Measurements from ENCODE around the gene GUCD1. TPM values are rescaled to one million over a fixed set of nuclear protein-coding genes. Genes with fewer than 3 reads are reported as not detected.

GUCD1 gene
- total RNA-seq, 1 experiment from 2014 or later, result 48.7 TPM

DNA sequence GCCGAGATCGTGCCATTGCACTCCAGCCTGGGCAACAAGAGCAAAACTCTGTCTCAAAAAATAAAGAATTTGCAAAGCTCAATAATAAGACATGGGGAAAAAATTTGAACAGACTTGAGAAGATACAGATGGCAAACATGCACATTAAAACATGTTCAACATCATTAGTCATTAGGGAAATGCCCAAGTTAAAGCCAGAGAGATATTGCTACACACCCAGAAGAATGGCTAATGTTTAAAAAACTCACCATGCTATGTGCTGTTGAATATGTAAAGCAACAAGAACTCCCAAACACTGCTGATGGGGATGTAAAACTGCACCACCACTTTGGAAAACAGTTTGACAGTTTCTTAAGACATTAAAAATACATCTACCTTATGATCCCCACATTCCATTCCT, 25.3 kb upstream of the GUCD1 start:
- no peak for ATAC-seq
- no peaks in the 10 kb centered on the region for H3K9me3 ChIP-seq (ENCODE audit: control insufficient read depth in 1 of 2, insufficient read depth in 1 of 2, low read depth in 1 of 2, low read length in 2 of 2)
- H3K27ac ChIP-seq (ENCODE audit: low read depth, low read length), result no peak overlapping the region
- no peaks in the 10 kb centered on the region for H3K27me3 ChIP-seq (ENCODE audit: insufficient read depth, low read length)
- H3K36me3 ChIP-seq (ENCODE audit: control insufficient read depth in 1 of 2, insufficient read depth in 2 of 2, low read length in 2 of 2), result peaks cover 4 to 7% of the 10 kb centered on the region in 2 experiments; a peak in 2 of 4 replicates
- RAD21 ChIA-PET (ENCODE audit: low non-redundant PET in 1 of 2, low total read pairs in 2 of 2, uncharacterized antibody in 2 of 2, unreplicated experiment in 2 of 2), result no interaction called here
- no peak overlapping the region for H3K4me2 ChIP-seq (ENCODE audit: low read length)
- no peak overlapping the region for H3K9ac ChIP-seq (ENCODE audit: low read length)
- no peak for DNase-seq (ENCODE audit: low read depth, low spot score)
- no peak overlapping the region for H3K4me3 ChIP-seq (replicated peaks in 1 of 2; ENCODE audit: low read depth in 1 of 2, low read length in 2 of 2)
- TF ChIP-seq SRF (IDR thresholded peaks at IDR 0.05; ENCODE audit: low read depth) (no peak), YY1 (IDR thresholded peaks at IDR 0.05; ENCODE audit: extremely low read depth, insufficient replicate concordance, low read depth, low read length) (no peak), EZH2 (IDR thresholded peaks at IDR 0.05) (no peak), EGR1 (IDR thresholded peaks at IDR 0.05; ENCODE audit: low read depth) (no peak), ELF1 (IDR thresholded peaks at IDR 0.05; ENCODE audit: borderline replicate concordance, low read depth) (no peak), POLR2AphosphoS5 (IDR thresholded peaks at IDR 0.05; ENCODE audit: low read depth, low read length) (no peak)
- POLR2A ChIA-PET, result no interaction called here
- CTCF ChIA-PET, result no interaction called here
- H3K4me1 ChIP-seq (ENCODE audit: control insufficient read depth in 1 of 2, insufficient read depth in 2 of 2, low read length in 2 of 2), result no peaks in the 10 kb centered on the region
- no peaks in the 10 kb centered on the region for H4K20me1 ChIP-seq (ENCODE audit: insufficient read depth)
- BruUV-seq (replicated peaks), result no TSS peak
- H3K79me2 ChIP-seq (ENCODE audit: insufficient read depth, low read length), result no peaks in the 10 kb centered on the region
- intact Hi-C loops (cut with micrococcal nuclease), result no loop called here
- H2AFZ ChIP-seq (ENCODE audit: low read depth, low read length, poor library complexity, severe bottlenecking), result no peak overlapping the region
- H3K9me2 ChIP-seq (ENCODE audit: insufficient read depth), result no peaks in the 10 kb centered on the region

DNA sequence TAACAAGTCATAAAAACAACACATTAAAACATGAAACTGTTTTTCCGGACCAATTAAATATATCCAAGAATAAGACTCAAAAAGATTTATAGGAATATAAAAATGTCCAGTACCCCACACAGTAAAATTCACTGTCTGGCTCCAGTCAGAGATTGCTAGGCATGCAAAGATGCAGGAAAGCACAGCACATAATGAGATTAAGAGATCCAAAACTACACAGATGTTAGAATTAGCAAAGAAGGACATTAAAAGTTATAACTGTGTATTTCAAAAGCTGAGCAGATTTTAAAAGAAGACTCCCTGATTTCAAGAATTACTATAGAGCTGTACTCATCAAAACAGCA, 24.3 kb upstream of the GUCD1 start:
- no peaks in the 10 kb centered on the region for H3K9me2 ChIP-seq (ENCODE audit: insufficient read depth)
- no peaks in the 10 kb centered on the region for H3K9me3 ChIP-seq (ENCODE audit: control insufficient read depth in 1 of 2, insufficient read depth in 1 of 2, low read depth in 1 of 2, low read length in 2 of 2)
- ChIA-PET RAD21 (ENCODE audit: low non-redundant PET in 1 of 2, low total read pairs in 2 of 2, uncharacterized antibody in 2 of 2, unreplicated experiment in 2 of 2) (no interaction called here), POLR2A (no interaction called here), CTCF (no interaction called here)
- no peak for ATAC-seq
- no peaks in the 10 kb centered on the region for H3K27me3 ChIP-seq (ENCODE audit: insufficient read depth, low read length)
- no peak for DNase-seq (ENCODE audit: low read depth, low spot score)
- TF ChIP-seq SIN3A (IDR thresholded peaks at IDR 0.05; ENCODE audit: low read depth) (no peak), TCF7L2 (IDR thresholded peaks at IDR 0.05; ENCODE audit: borderline replicate concordance, extremely low read depth, insufficient read depth, insufficient read length) (no peak), ZFX (IDR thresholded peaks at IDR 0.05) (no peak)
- TF ChIP-seq, protein P1, sequence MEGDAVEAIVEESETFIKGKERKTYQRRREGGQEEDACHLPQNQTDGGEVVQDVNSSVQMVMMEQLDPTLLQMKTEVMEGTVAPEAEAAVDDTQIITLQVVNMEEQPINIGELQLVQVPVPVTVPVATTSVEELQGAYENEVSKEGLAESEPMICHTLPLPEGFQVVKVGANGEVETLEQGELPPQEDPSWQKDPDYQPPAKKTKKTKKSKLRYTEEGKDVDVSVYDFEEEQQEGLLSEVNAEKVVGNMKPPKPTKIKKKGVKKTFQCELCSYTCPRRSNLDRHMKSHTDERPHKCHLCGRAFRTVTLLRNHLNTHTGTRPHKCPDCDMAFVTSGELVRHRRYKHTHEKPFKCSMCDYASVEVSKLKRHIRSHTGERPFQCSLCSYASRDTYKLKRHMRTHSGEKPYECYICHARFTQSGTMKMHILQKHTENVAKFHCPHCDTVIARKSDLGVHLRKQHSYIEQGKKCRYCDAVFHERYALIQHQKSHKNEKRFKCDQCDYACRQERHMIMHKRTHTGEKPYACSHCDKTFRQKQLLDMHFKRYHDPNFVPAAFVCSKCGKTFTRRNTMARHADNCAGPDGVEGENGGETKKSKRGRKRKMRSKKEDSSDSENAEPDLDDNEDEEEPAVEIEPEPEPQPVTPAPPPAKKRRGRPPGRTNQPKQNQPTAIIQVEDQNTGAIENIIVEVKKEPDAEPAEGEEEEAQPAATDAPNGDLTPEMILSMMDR (IDR thresholded peaks at IDR 0.05 in 2 of 3, conservative IDR thresholded peaks at IDR 0.05 in 1 of 3; ENCODE audit: borderline replicate concordance in 1 of 3, insufficient read depth in 1 of 3, low read depth in 2 of 3, low read length in 2 of 3), result no peak
- no peak overlapping the region for H2AFZ ChIP-seq (ENCODE audit: low read depth, low read length, poor library complexity, severe bottlenecking)
- H3K4me3 ChIP-seq (replicated peaks in 1 of 2; ENCODE audit: low read depth in 1 of 2, low read length in 2 of 2), result no peak overlapping the region
- H4K20me1 ChIP-seq (ENCODE audit: insufficient read depth), result no peaks in the 10 kb centered on the region
- no TSS peak for BruUV-seq (replicated peaks)
- no peak overlapping the region for H3K27ac ChIP-seq (ENCODE audit: low read depth, low read length)
- H3K4me2 ChIP-seq (ENCODE audit: low read length), result no peak overlapping the region
- H3K36me3 ChIP-seq (ENCODE audit: control insufficient read depth in 1 of 2, insufficient read depth in 2 of 2, low read length in 2 of 2), result peaks cover 4 to 11% of the 10 kb centered on the region in 2 experiments; a peak in 2 of 4 replicates
- H3K79me2 ChIP-seq (ENCODE audit: insufficient read depth, low read length), result no peaks in the 10 kb centered on the region
- no peaks in the 10 kb centered on the region for H3K4me1 ChIP-seq (ENCODE audit: control insufficient read depth in 1 of 2, insufficient read depth in 2 of 2, low read length in 2 of 2)
- intact Hi-C loops (cut with micrococcal nuclease), result no loop called here
- H3K9ac ChIP-seq (ENCODE audit: low read length), result no peak overlapping the region
